Measurements from ENCODE around the gene NAALADL2.

GRCh38 chr3:175612487-175613196, 753.5 kb downstream of the NAALADL2 start:
- TF ChIP-seq CTCF (IDR thresholded peaks at IDR 0.05; ENCODE audit: borderline replicate concordance, extremely low read depth, low read length, poor library complexity, severe bottlenecking) (no peak), EZH2 (IDR thresholded peaks at IDR 0.05; ENCODE audit: borderline replicate concordance, low read depth, low read length, severe bottlenecking) (no peak)

All from DND-41 (cell line).